ENCODE measurements around the gene HABP2. TPM values are rescaled to one million over a fixed set of nuclear protein-coding genes. Genes with fewer than 3 reads are reported as not detected.

The HABP2 gene
- total RNA-seq, 4 donors from 2014 or later: 0.72 TPM; not detected in 3

DNA sequence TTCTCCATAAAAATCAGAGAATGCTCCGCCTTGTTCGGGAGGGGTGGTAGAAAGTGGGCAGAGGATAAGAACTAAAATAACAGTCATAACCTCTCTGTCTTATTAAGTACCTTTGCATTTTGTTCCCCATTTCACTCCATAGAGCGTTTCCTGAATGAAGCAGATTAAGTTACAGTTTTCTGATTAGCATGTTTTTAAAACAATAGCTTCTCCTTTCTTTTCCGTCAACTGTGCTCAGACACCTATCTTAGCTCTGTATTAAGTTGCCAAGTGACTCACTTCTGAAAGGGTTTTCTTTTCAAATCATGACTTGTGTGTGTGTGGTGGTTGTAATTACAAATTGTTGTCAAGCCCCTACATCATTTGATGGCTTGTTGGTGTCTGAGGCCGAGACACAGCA is 1.4 kb downstream of the HABP2 start:
- Histone ChIP-seq H3K9me3 (no peaks in the 10 kb centered on the region), H3K36me3 (no peaks in the 10 kb centered on the region), H3K4me3 (no peak overlapping the region), H3K27ac (no peak overlapping the region), H3K4me1 (peaks cover 29% of the 10 kb centered on the region), H3K27me3 (no peaks in the 10 kb centered on the region)
- TF ChIP-seq POLR2A (IDR thresholded peaks at IDR 0.05) (no peak), CTCF (IDR thresholded peaks at IDR 0.05) (no peak), EP300 (IDR thresholded peaks at IDR 0.05) (no peak), POLR2AphosphoS5 (IDR thresholded peaks at IDR 0.05) (no peak)
- 77% methylated on average over 5 of the region's 5 CpGs for WGBS
- no peak for DNase-seq (ENCODE audit: low spot score in 2 of 2)

GRCh38 chr10:113555245-113555644 is 2.4 kb downstream of the HABP2 start:
- H3K9me3 ChIP-seq: no peaks in the 10 kb centered on the region
- 96% methylated on average over 3 of the region's 3 CpGs for WGBS
- H3K27ac ChIP-seq: no peak overlapping the region
- DNase-seq (ENCODE audit: low spot score in 2 of 2): no peak
- H3K36me3 ChIP-seq: no peaks in the 10 kb centered on the region
- H3K4me1 ChIP-seq: peaks cover 29% of the 10 kb centered on the region
- H3K4me3 ChIP-seq: no peak overlapping the region
- no peaks in the 10 kb centered on the region for H3K27me3 ChIP-seq
- TF ChIP-seq EP300 (IDR thresholded peaks at IDR 0.05): no peak
- TF ChIP-seq CTCF (IDR thresholded peaks at IDR 0.05): no peak
- no peak for TF ChIP-seq POLR2A (IDR thresholded peaks at IDR 0.05)
- TF ChIP-seq POLR2AphosphoS5 (IDR thresholded peaks at IDR 0.05): no peak

DNA sequence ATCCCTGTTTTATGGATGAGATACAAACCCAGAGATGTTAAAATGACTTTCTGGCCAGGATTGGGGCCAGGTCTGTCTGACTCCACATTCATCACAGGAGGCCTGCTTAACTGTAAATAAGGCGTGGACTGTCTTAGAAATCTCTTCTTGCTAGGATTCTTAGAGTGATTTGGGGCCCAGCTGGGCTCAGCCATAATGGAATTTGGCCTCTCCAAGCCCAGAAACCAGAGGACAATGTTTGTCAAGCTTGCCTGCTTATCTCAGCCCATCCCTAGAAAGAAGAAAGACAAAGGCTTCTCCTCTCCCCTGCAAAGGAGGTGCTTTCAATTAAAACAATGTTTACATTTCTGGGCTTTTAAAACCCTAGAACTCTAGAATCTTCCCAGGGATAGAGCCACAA is 2.9 kb downstream of the HABP2 start:
- no peak for DNase-seq (ENCODE audit: low spot score in 2 of 2)
- H3K36me3 ChIP-seq: no peaks in the 10 kb centered on the region
- H3K27me3 ChIP-seq: no peaks in the 10 kb centered on the region
- H3K4me3 ChIP-seq: no peak overlapping the region
- no peaks in the 10 kb centered on the region for H3K9me3 ChIP-seq
- WGBS: 100% methylated on average over 1 of the region's 1 CpG
- TF ChIP-seq POLR2AphosphoS5 (IDR thresholded peaks at IDR 0.05) (no peak), EP300 (IDR thresholded peaks at IDR 0.05) (no peak), CTCF (IDR thresholded peaks at IDR 0.05) (no peak), POLR2A (IDR thresholded peaks at IDR 0.05) (no peak)
- H3K4me1 ChIP-seq: peaks cover 29% of the 10 kb centered on the region
- H3K27ac ChIP-seq: no peak overlapping the region

DNA sequence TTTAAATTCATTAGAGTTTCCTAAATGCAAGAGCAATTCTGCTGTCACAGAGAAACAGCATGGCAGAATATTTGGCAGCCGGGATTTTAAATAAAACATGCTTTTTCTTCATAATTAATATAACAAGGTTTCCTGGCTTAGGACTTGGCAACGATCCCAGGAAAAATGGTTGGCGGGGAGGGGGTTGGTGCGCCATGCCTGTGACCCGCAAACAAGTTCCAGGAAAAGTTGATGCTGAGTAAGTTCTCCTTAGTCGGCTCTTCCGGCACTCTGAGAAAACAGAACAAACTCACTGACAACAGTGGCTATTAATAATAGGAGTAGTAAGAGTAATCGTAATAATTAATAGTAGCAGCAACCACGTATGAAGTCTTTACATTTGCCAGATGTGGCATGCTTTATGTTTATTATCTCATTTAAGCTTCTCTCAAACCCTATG is 4.6 kb downstream of the HABP2 start:
- H3K27ac ChIP-seq: no peak overlapping the region
- H3K36me3 ChIP-seq: no peaks in the 10 kb centered on the region
- no peak overlapping the region for H3K4me3 ChIP-seq
- no peak for DNase-seq (ENCODE audit: low spot score in 2 of 2)
- no peaks in the 10 kb centered on the region for H3K9me3 ChIP-seq
- peaks cover 23% of the 10 kb centered on the region for H3K4me1 ChIP-seq
- no peaks in the 10 kb centered on the region for H3K27me3 ChIP-seq
- no peak for TF ChIP-seq POLR2AphosphoS5 (IDR thresholded peaks at IDR 0.05)
- TF ChIP-seq CTCF (IDR thresholded peaks at IDR 0.05): no peak
- no peak for TF ChIP-seq POLR2A (IDR thresholded peaks at IDR 0.05)
- no peak for TF ChIP-seq EP300 (IDR thresholded peaks at IDR 0.05)
- WGBS: 11% methylated on average over 9 of the region's 9 CpGs

GRCh38 chr10:113557903-113558321 is 5.1 kb downstream of the HABP2 start:
- Histone ChIP-seq H3K27me3 (no peaks in the 10 kb centered on the region), H3K36me3 (no peaks in the 10 kb centered on the region), H3K9me3 (no peaks in the 10 kb centered on the region), H3K4me1 (peaks cover 18% of the 10 kb centered on the region), H3K27ac (no peak overlapping the region), H3K4me3 (peak overlapping the region; percentile 3)
- no peak for DNase-seq (ENCODE audit: low spot score in 2 of 2)
- TF ChIP-seq EP300 (IDR thresholded peaks at IDR 0.05): no peak
- TF ChIP-seq CTCF (IDR thresholded peaks at IDR 0.05): no peak
- TF ChIP-seq POLR2AphosphoS5 (IDR thresholded peaks at IDR 0.05): no peak
- no peak for TF ChIP-seq POLR2A (IDR thresholded peaks at IDR 0.05)
- 26% methylated on average over 9 of the region's 9 CpGs for WGBS

All from suprapubic skin (tissue), 4 donors.